GM19025 (cell line): ENCODE measurements around the gene CMTR1.

Experiments used
- ATAC-seq: cut with Tn5 transposase; IDR thresholded peaks from one replicate; pipeline ENCODE4 v1.9.1; 2021; ENCODE audit warnings: mild to moderate bottlenecking, low read depth, moderate library complexity; ENCODE audit not compliant: unreplicated experiment

Gene CMTR1

GRCh38 chr6:37477191-37477590, 44.2 kb downstream of the CMTR1 start:
- no peak for ATAC-seq

GRCh38 chr6:37477656-37478435, 44.8 kb downstream of the CMTR1 start:
- no peak for ATAC-seq

- no peak for ATAC-seq
These were observed 45.8 kb downstream of the CMTR1 start for GRCh38 chr6:37478827-37479226.

GRCh38 chr6:37479266-37479854, 46.3 kb downstream of the CMTR1 start:
- ATAC-seq, result no peak

- ATAC-seq, result no peak
These were observed 47.2 kb downstream of the CMTR1 start for GRCh38 chr6:37480118-37480736.

GRCh38 chr6:37480951-37481534, 48.0 kb downstream of the CMTR1 start:
- ATAC-seq, result no peak

- ATAC-seq, result no peak
These were observed 48.9 kb downstream of the CMTR1 start for GRCh38 chr6:37481711-37482605.

- no peak for ATAC-seq
These were observed 49.7 kb downstream of the CMTR1 start for GRCh38 chr6:37482606-37483251.

GRCh38 chr6:37483252-37483901, 50.4 kb downstream of the CMTR1 start:
- no peak for ATAC-seq

- ATAC-seq, result no peak
These were observed 51.1 kb downstream of the CMTR1 start for GRCh38 chr6:37483917-37484785.

- ATAC-seq, result no peak
These were observed 51.8 kb downstream of the CMTR1 start for GRCh38 chr6:37484786-37485170.

- no peak for ATAC-seq
These were observed 52.3 kb downstream of the CMTR1 start for GRCh38 chr6:37485291-37485702.

- ATAC-seq, result no peak
These were observed 53.3 kb downstream of the CMTR1 start for GRCh38 chr6:37486121-37486839.

GRCh38 chr6:37487591-37488380, 54.8 kb downstream of the CMTR1 start:
- ATAC-seq, result no peak

- ATAC-seq, result no peak
These were observed 55.5 kb downstream of the CMTR1 start for GRCh38 chr6:37488476-37488875.

- no peak for ATAC-seq
These were observed 56.8 kb downstream of the CMTR1 start for GRCh38 chr6:37489697-37490336.
